Mesothelial cell of epicardium (in vitro differentiated cells): ENCODE data around the gene FADS2. TPM values are rescaled to one million over a fixed set of nuclear protein-coding genes. Genes with fewer than 3 reads are reported as not detected.

Experiments
- DNase-seq, 2 experiments: peaks; one replicate each; pipeline ENCODE4 v3.0.0; 2021; ENCODE audit warnings: low spot score in 2 of 2; ENCODE audit not compliant: unreplicated experiment in 2 of 2
- H3K27ac Mint-ChIP-seq: 2 replicates; pipeline ENCODE4 v1.8.0; 2021; ENCODE audit warnings: mixed read lengths
- H3K27me3 Mint-ChIP-seq: 2 replicates; pipeline ENCODE4 v1.8.0; 2021; ENCODE audit warnings: low read depth, mixed read lengths
- H3K36me3 Mint-ChIP-seq: 2 replicates; pipeline ENCODE4 v1.8.0; 2021; ENCODE audit warnings: mixed read lengths
- H3K4me1 Mint-ChIP-seq: 2 replicates; pipeline ENCODE4 v1.8.0; 2021; ENCODE audit warnings: mixed read lengths
- H3K4me3 Mint-ChIP-seq: 2 replicates; pipeline ENCODE4 v1.8.0; 2021; ENCODE audit warnings: mild to moderate bottlenecking, moderate library complexity, mixed read lengths
- H3K9me3 Mint-ChIP-seq: 2 replicates; pipeline ENCODE4 v1.8.0; 2021; ENCODE audit warnings: mixed read lengths
- CTCF ChIP-seq: fragments of 200-600 bp; sonication (generic); IDR thresholded peaks from one replicate; pipeline ENCODE4 v1.5.0; 2021; ENCODE audit warnings: antibody characterized with exemption; ENCODE audit not compliant: unreplicated experiment
- total RNA-seq: library from RNA; stranded (reverse); gene quantifications from 3 replicates; pipeline ENCODE4 v1.2.1, GENCODE V29; 2021

FADS2 gene
- total RNA-seq, 1 donor from 2014 or later = 337 TPM

GRCh38 chr11:61864814-61865775 is 37.0 kb downstream of the FADS2 start:
- Mint-ChIP-seq H3K4me1 (peaks cover 8% of the 10 kb centered on the region), H3K27me3 (no peaks in the 10 kb centered on the region), H3K9me3 (no peaks in the 10 kb centered on the region), H3K36me3 (peaks cover 21% of the 10 kb centered on the region), H3K4me3 (no peak overlapping the region), H3K27ac (no peak overlapping the region)
- no peak for DNase-seq
- no peak for TF ChIP-seq CTCF

- peak overlapping the region; percentile 39 for H3K27ac Mint-ChIP-seq
- no peak for TF ChIP-seq CTCF
- peaks cover 3% of the 10 kb centered on the region for H3K27me3 Mint-ChIP-seq
- H3K9me3 Mint-ChIP-seq = no peaks in the 10 kb centered on the region
- peaks cover 16% of the 10 kb centered on the region for H3K4me1 Mint-ChIP-seq
- DNase-seq = no peak
- H3K4me3 Mint-ChIP-seq = no peak overlapping the region
- H3K36me3 Mint-ChIP-seq = peaks cover 16% of the 10 kb centered on the region
These were observed 38.3 kb downstream of the FADS2 start for GRCh38 chr11:61866231-61866957.

- Mint-ChIP-seq H3K36me3 (peaks cover 10% of the 10 kb centered on the region), H3K9me3 (no peaks in the 10 kb centered on the region), H3K27me3 (peaks cover 4% of the 10 kb centered on the region), H3K4me1 (peaks cover 17% of the 10 kb centered on the region), H3K27ac (no peak overlapping the region), H3K4me3 (no peak overlapping the region)
- TF ChIP-seq CTCF = no peak
- DNase-seq = no peak
These were observed 38.9 kb downstream of the FADS2 start for GRCh38 chr11:61866958-61867343.

GRCh38 chr11:61868571-61869428 is 40.7 kb downstream of the FADS2 start:
- Mint-ChIP-seq H3K9me3 (no peaks in the 10 kb centered on the region), H3K27me3 (peaks cover 8% of the 10 kb centered on the region), H3K27ac (no peak overlapping the region), H3K36me3 (peaks cover 10% of the 10 kb centered on the region), H3K4me3 (no peak overlapping the region), H3K4me1 (peaks cover 17% of the 10 kb centered on the region)
- no peak for DNase-seq
- no peak for TF ChIP-seq CTCF

- Mint-ChIP-seq H3K9me3 (no peaks in the 10 kb centered on the region), H3K4me1 (peaks cover 17% of the 10 kb centered on the region), H3K27ac (peak overlapping the region; percentile 40), H3K27me3 (peaks cover 8% of the 10 kb centered on the region), H3K4me3 (no peak overlapping the region), H3K36me3 (peaks cover 10% of the 10 kb centered on the region)
- no peak for TF ChIP-seq CTCF
- no peak for DNase-seq
These were observed 41.3 kb downstream of the FADS2 start for GRCh38 chr11:61869429-61869707.
